HG02938 (cell line): ENCODE results near the gene VWCE.

Source experiments
- ATAC-seq: cut with Tn5 transposase; IDR thresholded peaks from one replicate; pipeline ENCODE4 v1.9.1; 2021; ENCODE audit warnings: mild to moderate bottlenecking, moderate library complexity; ENCODE audit not compliant: unreplicated experiment

VWCE gene, protein sequence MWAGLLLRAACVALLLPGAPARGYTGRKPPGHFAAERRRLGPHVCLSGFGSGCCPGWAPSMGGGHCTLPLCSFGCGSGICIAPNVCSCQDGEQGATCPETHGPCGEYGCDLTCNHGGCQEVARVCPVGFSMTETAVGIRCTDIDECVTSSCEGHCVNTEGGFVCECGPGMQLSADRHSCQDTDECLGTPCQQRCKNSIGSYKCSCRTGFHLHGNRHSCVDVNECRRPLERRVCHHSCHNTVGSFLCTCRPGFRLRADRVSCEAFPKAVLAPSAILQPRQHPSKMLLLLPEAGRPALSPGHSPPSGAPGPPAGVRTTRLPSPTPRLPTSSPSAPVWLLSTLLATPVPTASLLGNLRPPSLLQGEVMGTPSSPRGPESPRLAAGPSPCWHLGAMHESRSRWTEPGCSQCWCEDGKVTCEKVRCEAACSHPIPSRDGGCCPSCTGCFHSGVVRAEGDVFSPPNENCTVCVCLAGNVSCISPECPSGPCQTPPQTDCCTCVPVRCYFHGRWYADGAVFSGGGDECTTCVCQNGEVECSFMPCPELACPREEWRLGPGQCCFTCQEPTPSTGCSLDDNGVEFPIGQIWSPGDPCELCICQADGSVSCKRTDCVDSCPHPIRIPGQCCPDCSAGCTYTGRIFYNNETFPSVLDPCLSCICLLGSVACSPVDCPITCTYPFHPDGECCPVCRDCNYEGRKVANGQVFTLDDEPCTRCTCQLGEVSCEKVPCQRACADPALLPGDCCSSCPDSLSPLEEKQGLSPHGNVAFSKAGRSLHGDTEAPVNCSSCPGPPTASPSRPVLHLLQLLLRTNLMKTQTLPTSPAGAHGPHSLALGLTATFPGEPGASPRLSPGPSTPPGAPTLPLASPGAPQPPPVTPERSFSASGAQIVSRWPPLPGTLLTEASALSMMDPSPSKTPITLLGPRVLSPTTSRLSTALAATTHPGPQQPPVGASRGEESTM

DNA sequence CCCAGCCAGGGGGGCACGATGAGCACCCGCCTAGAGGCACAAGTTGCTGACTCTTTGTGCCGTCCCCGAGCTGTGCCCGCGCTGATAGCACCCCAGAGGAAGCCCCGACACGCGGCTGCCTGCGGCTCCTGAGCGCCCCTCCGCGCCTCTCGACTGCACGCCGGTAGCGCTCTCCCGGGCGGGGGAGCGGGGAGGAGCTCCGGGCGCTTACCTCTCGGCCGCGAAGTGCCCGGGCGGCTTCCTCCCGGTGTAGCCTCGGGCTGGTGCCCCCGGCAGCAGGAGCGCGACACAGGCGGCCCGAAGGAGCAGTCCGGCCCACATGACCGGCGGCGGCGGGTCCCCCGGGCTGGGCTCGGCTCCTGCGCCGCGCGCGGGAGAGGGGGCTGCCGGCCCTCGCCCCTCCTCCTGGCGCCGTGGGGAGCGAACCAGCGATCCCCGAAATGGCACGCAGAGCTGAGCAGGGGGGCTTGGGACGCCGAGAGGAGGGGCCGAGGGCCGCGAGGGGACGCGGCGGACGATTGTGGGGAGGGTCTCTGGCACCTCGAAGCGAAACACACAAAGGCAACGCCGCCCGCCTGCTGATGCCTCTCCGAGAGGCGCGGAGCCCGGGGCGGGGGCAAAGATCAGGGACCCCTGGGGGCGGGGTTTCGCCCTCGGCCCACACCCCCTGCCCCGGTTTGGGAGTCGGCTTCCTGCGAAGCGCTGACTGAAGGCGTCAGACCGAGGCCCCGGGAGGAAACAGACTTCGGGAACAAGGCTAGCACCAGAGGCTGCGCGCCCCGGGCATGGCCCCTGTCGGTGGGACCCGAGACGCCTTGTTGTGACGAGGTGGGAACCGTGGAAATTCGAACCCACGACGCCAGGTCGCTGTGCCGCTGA lies at the start of gene VWCE:
VWCE (minus strand) TSS at position 600 of the 879 bp plus-strand sequence; CDS start at position 321, 279 bp downstream.
- ATAC-seq: peak; percentile 69

DNA sequence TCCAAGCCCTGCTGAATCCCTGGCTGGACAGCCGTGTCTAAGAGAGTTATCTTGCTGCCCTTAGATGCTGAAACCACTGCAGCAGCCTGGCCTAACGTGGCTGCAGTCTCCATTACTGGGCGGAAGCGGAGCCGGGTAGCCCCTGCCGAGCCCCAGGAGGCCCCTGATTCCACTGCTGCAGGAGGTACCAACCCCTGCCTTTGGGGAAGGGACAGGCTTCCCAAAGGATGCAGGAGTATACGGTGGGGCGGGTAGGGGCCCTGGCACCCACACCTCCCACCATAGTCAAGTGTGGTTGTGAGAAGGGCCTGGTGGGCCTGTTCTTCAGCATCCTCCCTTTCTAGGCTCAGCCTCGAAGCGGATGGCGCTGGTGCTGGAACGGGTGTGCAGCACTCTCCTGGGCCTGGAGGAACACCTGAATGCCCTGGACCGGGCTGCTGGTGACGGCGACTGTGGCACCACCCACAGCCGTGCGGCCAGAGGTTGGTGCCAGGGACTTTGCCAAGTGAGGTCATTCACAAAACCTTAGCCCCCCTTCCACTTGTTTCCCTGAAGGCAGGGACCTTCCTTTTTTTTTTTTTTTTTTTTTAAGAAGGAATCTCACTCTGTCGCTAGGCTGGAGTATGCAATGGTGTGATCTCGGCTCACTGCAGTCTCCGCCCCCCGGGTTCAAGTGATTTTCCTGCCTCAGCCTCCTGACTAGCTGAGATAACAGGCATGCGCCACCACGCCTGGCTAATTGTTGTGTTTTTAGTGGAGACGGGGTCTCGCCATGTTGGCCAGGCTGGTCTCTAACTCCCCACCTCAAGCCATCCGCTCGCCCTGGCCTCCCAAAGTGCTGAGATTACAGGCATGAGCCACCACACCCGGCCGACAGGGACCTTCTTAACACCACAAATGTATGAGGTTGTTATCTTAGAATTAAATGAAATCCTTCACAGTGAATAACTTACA lies 49.0 kb upstream of the VWCE start:
- ATAC-seq: no peak

DNA sequence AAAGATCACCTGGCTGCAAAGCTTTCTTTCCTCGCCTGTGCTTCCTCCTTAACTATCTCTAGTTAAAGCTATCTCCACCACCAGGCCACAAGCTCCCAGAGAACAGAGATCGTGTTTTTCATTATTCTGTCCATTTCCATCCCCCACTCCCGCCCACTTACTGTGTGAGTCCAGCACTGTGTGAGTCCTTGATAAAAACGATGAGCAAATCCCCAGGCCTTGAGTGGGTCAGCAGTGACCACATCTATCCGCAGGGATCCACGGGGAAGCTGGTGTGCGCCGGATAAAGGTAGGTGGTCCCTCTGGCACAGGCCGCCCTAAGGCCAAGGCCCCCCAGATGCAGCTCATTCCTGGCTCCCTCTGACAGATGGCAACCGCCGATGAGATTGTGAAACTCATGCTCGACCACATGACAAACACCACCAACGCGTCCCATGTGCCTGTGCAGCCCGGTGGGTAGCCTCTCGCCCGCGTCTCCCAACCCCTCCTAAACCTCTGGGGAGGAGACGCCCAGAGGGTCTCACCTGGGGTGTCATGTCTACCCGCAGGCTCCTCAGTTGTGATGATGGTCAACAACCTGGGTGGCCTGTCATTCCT lies 47.2 kb upstream of the VWCE start:
- ATAC-seq: no peak

DNA sequence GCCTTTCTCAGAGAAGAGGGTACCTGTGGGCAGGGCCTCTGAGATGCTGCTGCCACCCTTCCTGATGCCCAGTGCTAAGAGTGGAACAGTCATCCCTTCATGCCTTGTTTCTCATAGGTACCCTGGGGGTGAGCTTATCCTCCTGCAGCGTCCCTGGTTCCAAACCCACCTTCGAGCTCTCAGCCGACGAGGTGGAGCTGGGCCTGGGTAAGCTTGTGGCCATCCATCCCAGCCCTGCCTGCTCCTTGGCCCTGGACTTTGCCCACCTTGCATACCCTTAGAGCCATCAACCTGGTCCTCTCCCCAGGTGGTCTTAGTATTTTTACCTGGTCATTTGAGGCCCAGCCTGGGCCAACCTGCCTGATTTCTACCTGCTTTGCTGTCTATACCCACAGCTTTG lies 46.6 kb upstream of the VWCE start:
- ATAC-seq: no peak

DNA sequence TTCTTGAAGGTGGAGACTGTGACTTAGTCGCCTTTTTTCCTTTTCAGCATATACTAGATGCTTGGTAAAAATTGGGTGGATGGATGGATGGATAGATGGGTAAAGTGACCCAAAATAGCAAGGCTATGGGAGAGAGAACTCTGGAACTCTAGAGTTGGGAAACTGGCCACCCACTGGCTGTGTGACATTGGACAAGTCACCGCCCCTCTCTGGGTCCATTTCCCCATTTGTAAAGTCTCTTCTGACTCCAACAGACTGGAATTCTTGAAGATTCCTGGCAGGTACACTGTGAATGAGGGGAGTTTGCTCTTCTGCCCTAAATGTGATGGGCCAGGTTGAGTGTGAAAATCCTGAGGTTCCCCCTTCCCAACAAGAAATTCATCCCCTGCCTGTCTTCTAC lies 45.9 kb upstream of the VWCE start:
- ATAC-seq: no peak

DNA sequence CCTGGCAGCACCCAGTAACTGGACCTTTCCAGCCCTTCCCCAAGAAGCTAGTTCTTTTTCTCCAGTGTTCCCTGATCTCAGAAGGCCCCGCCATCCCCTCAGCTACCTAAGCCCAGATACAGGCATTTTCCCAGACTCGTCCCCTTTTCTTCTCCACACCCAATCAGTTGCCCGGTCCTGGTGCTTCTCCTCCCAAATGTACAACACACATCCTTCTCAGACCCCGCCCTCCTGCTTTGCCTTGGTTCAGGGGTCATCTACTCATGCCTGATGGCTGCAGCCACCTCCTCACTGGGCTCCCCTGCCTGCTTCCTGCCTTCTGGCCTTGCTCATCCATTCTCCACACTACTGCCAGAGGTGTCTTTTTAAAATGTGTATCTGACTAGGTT lies 44.4 kb upstream of the VWCE start:
- no peak for ATAC-seq

DNA sequence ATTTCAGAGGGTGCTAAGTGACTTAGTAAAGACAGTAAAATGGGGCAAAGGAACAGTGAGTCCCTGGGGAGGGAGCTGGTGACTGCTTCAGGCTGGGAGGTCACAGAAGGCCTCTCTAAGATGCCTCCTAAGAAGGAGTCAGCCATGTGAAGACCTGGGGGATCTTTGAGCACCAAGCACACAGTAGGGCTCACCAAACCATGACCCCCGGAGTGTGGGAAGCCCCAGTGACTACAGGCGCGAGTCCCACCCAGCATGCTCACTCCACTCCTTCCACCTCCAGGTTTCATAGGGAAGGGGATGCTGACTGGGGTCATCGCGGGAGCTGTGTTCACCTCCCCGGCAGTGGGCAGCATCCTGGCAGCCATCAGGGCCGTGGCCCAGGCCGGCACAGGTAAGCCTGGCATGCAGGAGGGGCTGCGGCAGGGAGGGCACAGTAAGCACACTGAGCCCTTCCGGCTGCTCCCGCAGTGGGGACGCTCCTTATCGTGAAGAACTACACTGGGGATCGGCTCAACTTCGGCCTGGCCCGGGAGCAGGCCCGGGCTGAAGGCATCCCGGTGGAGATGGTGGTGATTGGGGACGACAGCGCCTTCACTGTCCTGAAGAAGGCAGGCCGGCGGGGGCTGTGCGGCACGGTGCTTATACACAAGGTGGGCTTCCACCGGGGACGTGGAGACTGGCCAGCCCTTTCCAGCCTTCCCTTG lies 43.8 kb upstream of the VWCE start:
- no peak for ATAC-seq

DNA sequence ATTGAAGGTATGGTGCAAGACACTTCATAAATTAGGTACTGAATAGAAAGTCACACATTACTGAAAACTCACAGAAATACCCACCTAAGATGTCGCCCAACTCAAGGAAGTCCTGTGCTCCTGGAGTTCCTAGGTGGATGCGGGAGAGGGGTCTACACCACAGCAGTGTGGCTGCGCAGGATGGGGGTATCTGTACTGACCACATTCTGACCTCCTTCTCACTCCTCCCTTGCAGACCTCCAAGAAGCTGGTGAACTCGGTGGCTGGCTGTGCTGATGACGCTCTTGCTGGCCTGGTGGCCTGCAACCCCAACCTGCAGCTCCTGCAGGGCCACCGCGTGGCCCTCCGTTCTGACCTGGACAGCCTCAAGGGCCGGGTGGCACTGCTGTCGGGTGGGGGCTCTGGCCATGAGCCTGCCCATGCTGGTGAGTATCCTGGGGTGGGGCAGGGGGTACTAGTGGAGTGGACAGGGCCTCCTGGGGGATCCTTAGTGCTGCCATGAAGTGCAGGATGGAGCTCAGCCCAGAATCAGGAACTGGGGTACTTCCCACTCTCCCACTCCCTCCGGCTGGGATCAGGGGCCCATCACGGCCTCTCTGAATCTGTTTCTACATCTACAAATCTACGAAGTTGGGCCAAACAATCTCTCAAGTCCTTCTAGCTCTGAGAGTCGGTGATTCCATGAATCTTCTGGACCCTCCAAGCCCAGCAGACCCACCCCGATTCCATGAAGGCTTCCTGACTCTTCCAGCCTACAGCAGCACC lies 42.8 kb upstream of the VWCE start:
- no peak for ATAC-seq

DNA sequence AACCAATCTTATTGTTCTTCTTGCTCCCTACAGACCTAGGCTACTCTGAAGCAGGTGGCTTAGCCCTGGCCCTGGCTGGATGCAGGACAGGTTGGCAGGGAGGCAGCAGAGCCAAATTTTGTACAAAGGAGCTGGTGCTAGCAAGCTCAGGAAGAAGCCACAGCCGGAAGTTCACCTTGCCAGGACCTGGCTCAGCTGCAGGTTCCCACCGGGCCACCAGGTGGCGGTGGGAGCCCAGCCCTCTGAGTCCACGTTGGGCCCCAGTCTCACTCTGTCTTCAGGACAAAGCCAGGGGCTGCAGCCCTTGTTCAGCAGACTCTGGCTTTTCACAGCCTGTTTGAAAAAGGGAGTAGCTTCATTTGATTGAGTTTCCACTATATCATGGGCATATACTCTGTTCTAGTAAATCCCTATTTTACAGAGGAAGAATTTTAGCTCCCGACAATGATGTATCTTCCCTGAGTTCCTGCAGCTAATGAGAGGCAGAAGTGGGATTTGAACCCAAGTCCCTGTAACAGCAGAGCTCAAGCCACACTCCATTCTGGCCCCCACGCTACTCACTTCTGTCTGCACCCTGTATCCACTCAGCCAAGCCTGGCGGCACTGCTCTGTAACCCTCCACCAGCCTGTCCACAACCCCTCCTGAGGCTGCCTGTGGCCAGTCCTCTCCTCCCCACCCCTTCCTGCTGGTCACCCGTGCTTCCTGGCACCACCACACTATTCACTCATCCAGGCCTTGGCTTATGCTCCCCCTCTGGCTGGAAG lies 41.2 kb upstream of the VWCE start:
- ATAC-seq: no peak

DNA sequence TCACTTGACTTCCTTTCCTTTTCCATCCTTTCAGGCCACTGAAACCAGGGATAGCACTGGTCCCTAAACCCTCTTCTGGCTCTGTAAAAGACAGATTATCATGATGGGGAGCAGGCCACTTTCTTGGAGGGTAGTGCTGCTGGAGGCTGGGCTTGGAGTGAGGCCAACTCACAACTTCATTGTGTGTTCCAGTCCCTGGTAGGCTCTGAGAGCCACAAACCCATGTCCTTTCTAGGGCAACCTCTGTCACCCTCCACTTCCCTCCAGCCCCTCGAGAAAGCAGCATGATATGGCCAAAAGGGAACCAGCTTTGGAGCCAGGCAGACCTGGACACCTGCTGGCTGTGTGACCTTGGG lies 40.2 kb upstream of the VWCE start:
- ATAC-seq: no peak

DNA sequence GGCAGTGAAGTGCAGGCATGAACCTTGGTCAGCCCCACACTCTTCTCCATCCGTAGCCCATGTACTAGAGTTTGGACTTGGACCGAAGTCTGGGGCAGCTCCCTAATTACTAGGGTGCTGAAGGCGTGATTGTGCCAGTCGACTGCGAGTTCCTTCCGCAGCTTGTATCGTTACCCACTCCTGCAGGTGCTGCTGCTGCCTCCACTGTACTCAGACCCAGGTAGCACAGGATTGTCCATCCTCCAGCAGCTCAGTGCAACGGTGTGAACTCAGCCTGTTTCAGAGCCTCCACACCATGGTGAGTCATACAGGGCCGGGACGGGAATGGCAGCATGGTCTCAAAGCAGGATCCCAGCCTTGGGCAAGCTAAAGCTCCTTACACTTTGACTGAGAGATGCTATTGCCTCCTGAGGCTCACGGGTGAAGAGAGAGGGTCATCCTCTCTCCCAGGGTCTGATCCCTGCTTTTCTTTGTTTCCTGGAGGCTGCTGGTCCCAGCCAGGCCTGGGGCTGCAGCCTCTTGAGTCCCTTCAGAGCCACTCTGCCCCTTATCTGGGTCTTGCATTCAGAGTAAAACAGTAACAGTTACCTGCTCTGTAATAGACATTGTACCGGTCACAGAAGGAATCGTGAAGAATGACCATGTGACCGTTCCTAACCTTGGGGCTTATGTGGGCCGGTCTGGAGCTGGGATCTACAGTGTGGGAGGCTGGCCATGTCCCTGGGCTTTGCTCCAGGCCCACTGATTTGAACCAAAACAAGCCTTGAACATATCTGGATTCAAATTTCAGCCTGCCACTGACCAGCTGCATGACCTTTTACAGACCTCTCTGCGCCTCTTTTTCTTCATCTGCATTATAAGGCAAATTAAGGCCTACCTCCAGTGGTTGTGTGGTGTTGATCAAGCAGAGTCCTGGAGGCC lies 39.6 kb upstream of the VWCE start:
- ATAC-seq: no peak

DNA sequence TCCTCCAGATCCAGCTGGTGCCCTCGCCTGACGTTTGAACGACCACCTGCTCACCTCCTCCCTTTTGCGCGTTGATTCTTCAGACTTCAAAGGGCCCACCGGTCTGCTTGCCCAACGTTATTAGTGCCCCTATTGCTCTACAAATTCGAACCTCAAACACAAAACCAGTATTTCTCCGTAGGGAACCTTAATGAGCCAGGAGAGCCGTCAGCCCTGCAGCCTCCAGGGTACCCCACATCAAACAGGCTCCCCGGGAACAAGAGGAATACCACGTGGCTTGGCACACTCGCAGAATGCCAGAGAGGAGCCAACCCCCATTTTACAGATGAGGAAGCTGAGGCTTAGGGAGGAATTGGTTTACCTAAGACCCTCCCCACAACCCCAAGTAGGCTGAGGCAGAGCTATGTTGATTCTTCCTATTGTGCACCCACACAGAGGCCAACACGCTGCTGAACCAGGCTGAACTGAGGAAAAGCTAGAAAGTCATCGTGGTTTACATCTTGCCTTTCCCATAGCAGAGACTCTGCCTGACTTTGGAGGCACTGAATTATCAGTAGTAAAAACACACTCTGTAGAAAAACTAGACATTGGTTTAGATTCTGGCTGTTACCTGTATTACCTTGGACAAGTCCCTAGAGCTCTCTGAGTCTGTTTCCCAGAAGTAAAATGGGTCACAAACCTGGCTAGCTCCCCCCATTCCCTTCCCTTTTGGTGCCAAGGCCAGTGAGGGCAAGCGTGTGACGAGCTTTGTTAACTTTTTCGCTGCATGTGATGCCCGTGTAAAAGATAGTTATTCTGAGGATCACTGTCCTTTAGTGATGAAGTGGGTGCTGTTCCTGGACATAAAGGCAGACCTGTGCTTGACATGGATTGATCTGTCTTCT lies 38.7 kb upstream of the VWCE start:
- no peak for ATAC-seq

DNA sequence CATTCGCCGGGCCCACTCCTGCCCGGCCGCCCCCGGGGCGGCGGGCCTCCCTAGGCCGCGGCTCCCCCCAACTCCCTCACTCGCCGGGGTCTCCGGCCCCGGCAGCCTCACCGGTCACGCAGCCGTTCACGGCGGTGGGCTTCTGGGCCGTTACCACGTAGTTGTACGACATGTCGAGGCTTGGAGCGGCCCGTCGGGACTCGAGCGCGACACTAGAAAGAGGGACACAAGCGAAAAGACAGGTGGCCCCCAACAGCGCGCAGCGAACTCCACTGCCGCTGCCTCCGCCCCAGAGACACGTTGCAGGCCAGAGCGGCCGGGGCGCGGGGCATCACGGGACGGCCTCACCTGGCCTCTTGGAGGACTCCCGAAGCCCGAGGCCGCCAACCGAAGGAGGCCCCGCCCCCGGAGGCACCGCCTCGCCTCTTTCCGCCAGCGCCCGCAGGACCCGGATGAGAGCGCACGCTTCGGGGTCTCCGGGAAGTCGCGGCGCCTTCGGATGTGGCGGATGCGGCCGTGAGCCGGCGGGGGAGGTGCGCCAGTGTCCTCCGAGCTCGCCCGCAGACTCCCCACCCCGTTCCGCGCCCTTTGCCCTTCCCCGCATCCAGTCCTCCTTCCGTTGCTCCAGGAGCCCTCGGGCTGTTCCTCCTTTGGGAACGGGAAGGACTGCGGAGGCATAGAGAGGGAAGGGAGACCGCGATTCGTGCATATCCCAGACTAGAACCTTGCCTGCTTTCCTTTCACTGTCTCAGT lies 37.9 kb upstream of the VWCE start, which contains the start of the genes DDB1 and TKFC:
DDB1 (minus strand) TSS at position 309 of the 753 bp plus-strand sequence; CDS start at position 172, 137 bp downstream.
TKFC (plus strand) TSS at position 432 of the 753 bp plus-strand sequence. CDS start 1,501 bp downstream, outside the sequence.
- peak; percentile 79 for ATAC-seq

DNA sequence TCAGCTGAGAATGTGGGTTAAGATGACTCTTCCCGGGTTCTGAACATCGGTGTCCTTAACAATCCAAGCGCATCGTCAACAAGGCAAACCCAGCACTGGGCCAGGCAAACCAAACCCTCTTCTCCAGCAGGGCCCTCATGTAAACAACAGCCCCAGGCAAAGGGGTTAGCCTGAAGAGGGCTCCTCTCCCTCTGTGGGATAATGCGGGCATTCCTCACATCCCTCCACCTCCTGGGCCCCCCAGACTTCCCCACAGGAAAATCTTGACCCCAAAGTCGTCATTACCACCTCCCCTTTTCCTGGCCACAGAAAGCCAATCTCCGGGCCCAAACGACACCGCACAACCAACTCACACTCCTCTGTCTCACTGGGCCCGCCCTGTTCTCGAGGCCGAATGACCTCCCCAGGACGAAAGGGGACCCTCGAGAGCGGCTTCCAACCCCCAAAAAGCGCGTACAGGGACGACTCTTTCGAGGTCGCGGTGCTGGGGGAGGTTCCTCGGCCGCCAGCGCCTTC lies 37.2 kb upstream of the VWCE start:
- peak; percentile 14 for ATAC-seq
